SK-N-DZ (cell line): ENCODE data around the gene ZFPM1. TPM values are rescaled to one million over a fixed set of nuclear protein-coding genes. Genes with fewer than 3 reads are reported as not detected.
"Not testable (repeated sequence)": the region's sequence is repeated elsewhere in the genome, so short reads cannot be mapped to it uniquely, and the experiment has no call there.

Source experiments
- DNase-seq: peaks from one replicate; pipeline ENCODE4 v3.0.0-alpha.2; 2015; ENCODE audit warnings: low spot score
- polyA plus RNA-seq, 2 experiments: library from polyadenylated mRNA; depleted of rRNA; stranded (reverse); fragments of >200 nt; gene quantifications; 2 replicates each; pipeline ENCODE4 v1.2.3, GENCODE V29; 2014

ZFPM1 gene
- 2.1 and 2.4 TPM in 2 replicates for polyA plus RNA-seq (2014; cell fraction: cytosol; rRNA removed)
- 1.6 and 3.0 TPM in 2 replicates for polyA plus RNA-seq (2014; cell fraction: nucleus; rRNA removed)

DNA sequence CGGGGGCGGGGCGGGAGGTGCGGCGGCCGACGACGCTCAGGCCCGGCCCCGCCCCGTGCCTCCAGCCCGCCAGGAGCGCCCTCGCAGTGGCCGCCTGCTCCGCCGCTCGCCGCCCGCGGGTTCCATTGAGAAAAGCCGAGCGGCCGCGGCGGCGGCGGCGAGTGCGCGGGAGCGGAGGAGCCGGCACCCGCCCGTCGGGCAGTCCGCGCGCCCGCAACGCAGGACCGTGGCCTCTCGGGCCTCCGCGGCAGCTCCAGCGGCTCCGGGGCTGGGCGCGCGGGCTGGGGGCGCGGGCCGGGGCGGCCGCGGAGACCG is at the start of gene ZFPM1:
Gene ZFPM1 (plus strand): TSS at position 64 of the 315 bp plus-strand sequence. CDS start 359 bp downstream, outside the sequence.
- DNase-seq: no peak

DNA sequence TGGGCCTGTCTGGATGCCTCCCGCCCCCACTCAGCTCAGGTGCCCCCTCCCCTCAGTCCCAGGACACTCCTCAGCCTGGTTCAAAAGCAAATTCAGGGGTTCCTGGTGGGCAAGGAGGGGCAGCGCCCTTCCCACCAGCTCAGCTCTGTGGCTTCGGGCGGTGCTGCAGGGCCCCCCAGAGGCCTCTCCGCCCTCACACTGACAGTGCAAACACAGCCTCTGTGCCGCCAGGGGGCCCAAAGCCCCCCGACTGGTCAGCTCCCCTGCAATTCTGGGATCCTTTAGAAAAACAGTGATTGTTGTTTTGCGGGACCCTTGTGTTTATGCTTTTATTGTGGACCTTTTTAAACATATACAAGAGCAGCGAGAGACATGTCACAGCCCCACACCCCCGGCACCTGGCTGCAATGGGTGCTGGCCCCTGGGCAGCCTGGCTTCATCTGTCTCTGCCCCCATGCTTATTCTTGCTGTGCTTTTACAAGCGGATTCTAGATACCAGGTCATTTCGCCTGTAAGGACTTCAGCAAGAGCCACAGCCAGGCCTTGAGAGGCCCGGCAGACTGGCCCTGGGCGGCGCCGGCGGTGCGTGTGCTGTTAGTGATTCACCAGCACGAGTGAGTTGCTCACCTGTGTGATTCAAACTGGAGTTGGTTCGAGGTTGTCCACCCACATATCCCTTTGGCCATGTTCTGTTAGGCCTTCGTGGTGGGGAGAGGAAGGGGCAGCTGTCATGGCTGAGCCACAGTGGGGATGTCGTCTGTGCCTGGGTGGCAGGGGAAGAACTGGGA is 49.1 kb upstream of the ZFPM1 start:
- no peak for DNase-seq

DNA sequence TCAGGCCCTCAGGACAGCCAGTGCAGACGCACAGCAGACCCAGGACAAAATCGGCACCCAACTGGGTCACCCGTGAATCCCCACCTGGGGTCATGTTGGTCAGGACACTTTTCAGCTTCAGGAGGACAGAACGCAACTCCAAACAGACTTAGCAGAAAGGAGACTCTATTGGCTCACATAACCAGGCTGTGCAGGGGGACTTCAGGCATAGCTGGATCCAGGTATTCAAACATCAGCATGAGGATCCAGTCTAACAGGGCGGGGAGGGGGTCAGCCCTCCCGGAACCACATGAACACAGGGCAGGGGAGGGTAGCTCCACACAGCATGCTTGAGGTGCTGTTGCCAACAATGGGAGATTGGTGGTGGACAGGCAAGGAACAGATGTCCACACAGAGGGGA is 48.3 kb upstream of the ZFPM1 start:
- DNase-seq: no peak

GRCh38 chr16:88405216-88406060 is 47.6 kb upstream of the ZFPM1 start:
- DNase-seq: no peak

DNA sequence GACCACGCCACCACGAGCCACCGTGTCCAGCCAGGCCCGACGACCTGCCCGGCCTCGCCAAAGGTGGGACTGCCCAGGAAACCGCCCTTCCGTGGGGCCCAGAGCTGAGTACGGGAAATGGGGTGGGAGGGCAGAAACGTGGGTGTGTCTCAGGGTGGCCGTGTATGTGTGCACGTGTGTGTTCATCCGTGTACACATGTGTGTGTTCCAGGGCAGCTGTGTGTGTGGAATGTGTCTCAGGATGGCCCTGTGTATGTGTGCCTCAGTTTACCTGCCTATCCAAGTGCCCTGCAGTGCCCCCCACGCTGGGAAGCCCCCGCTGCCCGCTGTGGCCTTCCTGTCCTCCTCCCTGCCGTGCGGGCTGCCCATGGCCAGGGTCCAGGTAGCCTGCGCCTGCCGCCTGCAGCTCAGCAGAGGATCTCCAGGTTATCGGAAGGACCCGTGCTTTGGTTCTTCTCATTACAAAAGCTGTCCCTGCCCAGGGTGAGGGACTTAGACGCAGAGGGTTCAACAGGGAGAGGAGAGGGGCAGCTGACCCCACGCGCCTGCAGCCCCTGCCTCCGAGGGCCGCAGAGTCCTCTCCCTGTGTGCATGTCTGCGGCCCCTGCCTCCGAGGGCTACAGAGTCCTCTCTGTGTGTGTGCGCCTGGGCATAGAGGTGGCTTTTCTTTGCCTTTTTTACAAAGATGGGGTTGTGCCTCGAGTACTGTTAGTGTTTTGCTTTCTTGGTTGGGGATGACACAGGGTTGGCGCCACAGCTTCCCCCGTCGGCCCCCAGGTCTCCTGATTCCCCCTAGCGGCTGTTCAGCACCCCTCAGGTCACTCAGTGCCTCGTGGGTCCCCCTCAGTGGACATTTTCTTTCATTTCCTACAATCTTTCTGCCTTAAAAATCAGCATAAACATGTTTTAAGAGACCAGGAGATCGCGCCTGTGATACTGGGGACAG is 46.7 kb upstream of the ZFPM1 start:
- peak; percentile 46 for DNase-seq

DNA sequence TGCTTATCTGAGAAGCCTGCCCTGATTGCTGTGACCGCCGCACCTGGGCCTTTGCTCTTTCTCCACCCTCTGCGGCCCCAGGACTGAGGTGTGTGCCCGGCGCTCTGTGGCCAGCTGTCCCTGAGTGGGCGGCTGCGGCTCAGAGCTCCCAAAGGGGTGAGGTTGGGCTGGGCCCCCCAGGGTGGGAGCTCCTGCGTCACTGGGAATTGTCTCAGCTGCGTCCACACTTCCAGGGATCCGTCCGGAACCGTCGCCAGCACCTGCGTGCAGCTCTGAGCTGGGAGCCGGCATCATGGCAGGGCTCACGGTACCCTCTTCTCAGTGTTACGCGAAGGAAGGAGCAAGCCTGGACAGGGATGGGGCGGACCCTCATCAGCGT is 46.0 kb upstream of the ZFPM1 start:
- no peak for DNase-seq

- DNase-seq: no peak
Observed at GRCh38 chr16:88407807-88408206, 45.3 kb upstream of the ZFPM1 start.

DNA sequence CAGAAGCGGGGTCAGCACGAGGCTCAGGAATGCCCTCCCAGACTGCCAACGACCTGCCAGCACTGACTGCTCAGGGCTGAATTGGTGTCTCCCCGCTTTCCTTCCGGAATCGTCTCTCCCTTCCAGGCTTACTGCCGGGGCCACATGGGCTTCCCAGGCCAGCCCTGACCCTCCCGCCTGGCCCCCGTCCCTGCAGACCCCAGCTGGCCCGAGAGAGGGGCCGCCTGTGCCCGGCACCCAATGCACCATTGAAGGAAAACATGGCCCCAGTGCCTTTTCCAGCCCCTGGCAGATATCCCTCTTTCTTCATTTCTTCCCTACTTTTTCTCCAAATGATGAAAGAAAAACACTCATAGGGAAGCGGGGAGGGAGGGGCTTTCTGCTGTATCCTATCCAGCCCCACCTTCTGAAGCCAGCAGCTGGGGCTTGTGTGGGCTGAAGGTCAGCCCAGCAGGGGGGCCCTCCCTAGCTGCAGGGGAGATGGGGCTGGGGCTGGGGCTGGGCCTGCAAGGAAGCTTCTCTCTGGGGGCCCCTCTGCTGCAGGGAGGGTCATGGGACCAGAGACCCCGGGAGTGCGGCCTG is 44.4 kb upstream of the ZFPM1 start:
- no peak for DNase-seq

- DNase-seq: no peak
Observed at GRCh38 chr16:88409296-88410065, 43.6 kb upstream of the ZFPM1 start.

GRCh38 chr16:88410297-88410968 is 42.6 kb upstream of the ZFPM1 start:
- DNase-seq: not testable (repeated sequence)

GRCh38 chr16:88411951-88412576 is 41.0 kb upstream of the ZFPM1 start:
- DNase-seq: no peak

GRCh38 chr16:88412766-88413165 is 40.3 kb upstream of the ZFPM1 start:
- DNase-seq: no peak

DNA sequence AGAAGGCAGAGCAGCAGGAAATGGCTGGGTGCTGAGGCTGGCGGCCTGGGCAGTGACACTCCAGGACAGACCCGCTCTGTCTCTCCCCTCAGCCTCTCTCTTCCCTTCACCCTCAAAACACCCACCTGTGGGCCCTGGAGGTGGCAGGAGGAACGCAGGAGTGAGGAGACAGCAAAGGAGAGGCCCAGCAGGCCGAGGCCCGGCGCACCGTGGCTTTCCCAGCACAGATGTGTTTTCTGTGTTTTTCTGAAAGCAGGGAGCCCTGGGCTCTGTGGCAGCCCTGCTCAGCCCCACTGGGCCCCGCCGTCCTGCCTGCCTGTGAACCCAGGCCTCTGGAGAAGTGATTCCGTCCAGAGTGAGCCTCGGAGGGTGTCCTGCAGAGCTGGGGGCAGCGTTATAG is 39.8 kb upstream of the ZFPM1 start:
- no peak for DNase-seq

GRCh38 chr16:88413631-88414030 is 39.4 kb upstream of the ZFPM1 start:
- DNase-seq: no peak

GRCh38 chr16:88414521-88415380 is 38.3 kb upstream of the ZFPM1 start:
- DNase-seq: no peak

GRCh38 chr16:88415381-88415705 is 37.7 kb upstream of the ZFPM1 start:
- DNase-seq: no peak

GRCh38 chr16:88415713-88416323 is 37.3 kb upstream of the ZFPM1 start:
- DNase-seq: no peak

DNA sequence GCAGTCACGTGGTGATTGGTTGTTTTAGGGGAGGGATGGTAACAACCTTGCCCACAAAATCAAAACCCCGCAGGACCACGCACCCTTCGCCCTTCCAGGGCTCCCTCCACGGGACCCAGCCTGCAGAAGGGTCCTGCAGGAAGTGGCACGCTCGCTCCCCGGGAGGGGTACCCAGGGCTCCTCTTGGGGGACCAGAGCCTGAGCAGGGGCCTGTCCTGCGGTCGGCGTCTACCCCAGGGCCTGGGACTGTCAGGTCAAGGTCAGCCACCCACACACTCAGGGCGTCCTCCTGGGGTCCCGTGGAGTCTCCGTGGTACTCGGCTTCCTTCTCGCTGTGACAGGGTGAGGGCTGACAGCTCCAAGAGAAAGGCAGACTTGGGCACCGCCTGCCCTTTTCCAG is 36.4 kb upstream of the ZFPM1 start:
- DNase-seq: no peak
